Hepatocyte (in vitro differentiated cells): Measurements from ENCODE around the gene ADGRD1. TPM values are rescaled to one million over a fixed set of nuclear protein-coding genes. Genes with fewer than 3 reads are reported as not detected.

Experiments used
- DNase-seq: peaks from one replicate; pipeline ENCODE4 v3.0.0-alpha.2; 2016; ENCODE audit warnings: low spot score
- H2AFZ ChIP-seq: fragments of 200-600 bp; sonication (generic); 2 replicates; pipeline ENCODE4 v1.6.0; 2016; ENCODE audit warnings: antibody characterized with exemption, mild to moderate bottlenecking
- H3K27ac ChIP-seq: fragments of 200-600 bp; sonication (generic); 2 replicates; pipeline ENCODE4 v1.5.1; 2016; ENCODE audit warnings: mild to moderate bottlenecking
- H3K27me3 ChIP-seq: fragments of 200-600 bp; sonication (generic); 2 replicates; pipeline ENCODE4 v1.6.1; 2016
- H3K36me3 ChIP-seq: fragments of 200-600 bp; sonication (generic); replicated peaks from 2 replicates; pipeline ENCODE4 v1.5.1; 2016; ENCODE audit warnings: low read depth; ENCODE audit not compliant: insufficient read depth
- H3K4me1 ChIP-seq: fragments of 200-600 bp; sonication (generic); 2 replicates; pipeline ENCODE4 v1.5.1; 2016; ENCODE audit warnings: mild to moderate bottlenecking, moderate library complexity; ENCODE audit not compliant: insufficient read depth
- H3K4me2 ChIP-seq: fragments of 200-600 bp; sonication (generic); 2 replicates; pipeline ENCODE4 v1.6.0; 2016
- H3K4me3 ChIP-seq: fragments of 200-600 bp; sonication (generic); 2 replicates; pipeline ENCODE4 v1.5.1; 2016; ENCODE audit warnings: mild to moderate bottlenecking
- H3K79me2 ChIP-seq: fragments of 200-600 bp; sonication (generic); 2 replicates; pipeline ENCODE4 v1.6.0; 2017; ENCODE audit warnings: mild to moderate bottlenecking
- H3K9me2 ChIP-seq: fragments of 200-600 bp; sonication (generic); replicated peaks from 2 replicates; pipeline ENCODE4 v1.6.0; 2017; ENCODE audit warnings: mild to moderate bottlenecking; ENCODE audit not compliant: insufficient read depth
- H3K9me3 ChIP-seq: fragments of 200-600 bp; sonication (generic); 2 replicates; pipeline ENCODE4 v1.5.1; 2016; ENCODE audit warnings: low read depth, mild to moderate bottlenecking
- H4K20me1 ChIP-seq: fragments of 200-600 bp; sonication (generic); 2 replicates; pipeline ENCODE4 v1.6.0; 2016; ENCODE audit warnings: mild to moderate bottlenecking; ENCODE audit not compliant: insufficient read depth, poor library complexity, severe bottlenecking
- CTCF ChIP-seq: fragments of 200-600 bp; sonication (generic); IDR thresholded peaks from 2 replicates; pipeline ENCODE4 v1.5.1; 2016; ENCODE audit warnings: antibody characterized with exemption, mild to moderate bottlenecking; ENCODE audit not compliant: poor library complexity
- EZH2 ChIP-seq: fragments of 200-600 bp; sonication (generic); IDR thresholded peaks from 2 replicates; pipeline ENCODE4 v1.6.1; 2016; ENCODE audit warnings: antibody characterized with exemption, mild to moderate bottlenecking, borderline replicate concordance
- EZH2phosphoT487 ChIP-seq: fragments of 200-600 bp; sonication (generic); IDR thresholded peaks from one replicate; pipeline ENCODE4 v1.6.1; 2018; ENCODE audit warnings: antibody characterized with exemption, mild to moderate bottlenecking, low read depth, moderate library complexity; ENCODE audit not compliant: unreplicated experiment, severe bottlenecking
- WGBS: methylation state at CpG from one replicate; pipeline ENCODE4 v1.1.6; 2016; ENCODE audit warnings: low lambda C conversion rate; ENCODE audit errors: missing lambda C conversion rate; 5-methylcytosine and 5-hydroxymethylcytosine counted together
- polyA plus RNA-seq: library from polyadenylated mRNA; unstranded; fragments of >200 nt; fragmentation: Nextera tagmentation; extraction: Ambion mirVana; gene quantifications from 2 replicates; pipeline ENCODE4 v1.2.1, GENCODE V29; 2016
- total RNA-seq: library from RNA; depleted of rRNA; stranded (reverse); fragments of >200 nt; gene quantifications from 2 replicates; pipeline ENCODE4 v1.2.3, GENCODE V29; 2014

Gene ADGRD1
- total and polyA plus RNA-seq, 2 experiments from 2014 or later: 18.1 to 18.5 TPM

- Histone ChIP-seq H3K4me3 (no peak overlapping the region), H3K9me3 (no peaks in the 10 kb centered on the region), H3K27ac (peak overlapping the region; percentile 24), H3K79me2 (no peaks in the 10 kb centered on the region), H3K9me2 (no peaks in the 10 kb centered on the region), H3K36me3 (no peaks in the 10 kb centered on the region), H2AFZ (peak overlapping the region; percentile 4), H3K27me3 (no peaks in the 10 kb centered on the region), H4K20me1 (no peaks in the 10 kb centered on the region), H3K4me1 (peaks cover 25% of the 10 kb centered on the region), H3K4me2 (peak overlapping the region; percentile 11)
- peak; percentile 52 for DNase-seq
- WGBS: 75% methylated on average over 4 of the region's 4 CpGs
- TF ChIP-seq EZH2phosphoT487 (no peak), EZH2 (no peak), CTCF (no peak)
Observed at GRCh38 chr12:131112700-131113290, 159.1 kb downstream of the ADGRD1 start.

- Histone ChIP-seq H3K4me2 (no peak overlapping the region), H3K79me2 (no peaks in the 10 kb centered on the region), H3K9me3 (no peaks in the 10 kb centered on the region), H3K36me3 (no peaks in the 10 kb centered on the region), H3K9me2 (no peaks in the 10 kb centered on the region), H4K20me1 (no peaks in the 10 kb centered on the region), H2AFZ (no peak overlapping the region), H3K27ac (no peak overlapping the region), H3K4me1 (peaks cover 25% of the 10 kb centered on the region), H3K4me3 (no peak overlapping the region), H3K27me3 (no peaks in the 10 kb centered on the region)
- 77% methylated on average over 18 of the region's 18 CpGs for WGBS
- no peak for DNase-seq
- TF ChIP-seq EZH2phosphoT487 (no peak), CTCF (no peak), EZH2 (no peak)
Observed at GRCh38 chr12:131113568-131114270, 160.0 kb downstream of the ADGRD1 start.

- Histone ChIP-seq H3K27me3 (no peaks in the 10 kb centered on the region), H2AFZ (no peak overlapping the region), H3K9me2 (no peaks in the 10 kb centered on the region), H3K4me2 (no peak overlapping the region), H3K27ac (no peak overlapping the region), H3K36me3 (no peaks in the 10 kb centered on the region), H3K79me2 (no peaks in the 10 kb centered on the region), H4K20me1 (no peaks in the 10 kb centered on the region), H3K9me3 (no peaks in the 10 kb centered on the region), H3K4me1 (peaks cover 25% of the 10 kb centered on the region), H3K4me3 (no peak overlapping the region)
- WGBS: 80% methylated on average over 5 of the region's 5 CpGs
- no peak for DNase-seq
- TF ChIP-seq CTCF: no peak
- no peak for TF ChIP-seq EZH2
- no peak for TF ChIP-seq EZH2phosphoT487
Observed at GRCh38 chr12:131114271-131114670, 160.6 kb downstream of the ADGRD1 start.
